GM21723 (cell line): Measurements from ENCODE around the gene PTTG2.

Source experiments
- ATAC-seq: cut with Tn5 transposase; IDR thresholded peaks from one replicate; pipeline ENCODE4 v1.9.1; 2021; ENCODE audit warnings: mild to moderate bottlenecking, moderate library complexity; ENCODE audit not compliant: unreplicated experiment

The PTTG2 gene

DNA sequence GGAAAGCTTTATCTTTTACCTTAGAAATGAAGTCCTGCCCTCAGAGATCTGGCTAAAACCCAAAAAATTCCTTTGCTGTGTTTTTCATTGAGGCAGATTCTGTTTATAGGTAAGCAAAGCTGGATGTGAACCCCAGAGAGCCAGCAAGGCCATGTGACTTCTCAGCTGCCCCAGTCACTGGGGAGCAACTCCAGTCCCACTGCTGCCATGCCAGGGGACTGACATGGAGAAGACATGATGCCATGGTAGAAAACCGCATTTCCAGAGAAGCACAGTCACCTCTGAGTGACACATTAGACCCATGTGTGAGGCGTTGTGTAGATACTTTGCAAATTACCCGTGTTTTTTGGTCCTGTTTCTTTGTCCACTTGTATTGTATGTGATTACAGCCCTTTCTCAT, 45.4 kb downstream of the PTTG2 start:
- no peak for ATAC-seq

DNA sequence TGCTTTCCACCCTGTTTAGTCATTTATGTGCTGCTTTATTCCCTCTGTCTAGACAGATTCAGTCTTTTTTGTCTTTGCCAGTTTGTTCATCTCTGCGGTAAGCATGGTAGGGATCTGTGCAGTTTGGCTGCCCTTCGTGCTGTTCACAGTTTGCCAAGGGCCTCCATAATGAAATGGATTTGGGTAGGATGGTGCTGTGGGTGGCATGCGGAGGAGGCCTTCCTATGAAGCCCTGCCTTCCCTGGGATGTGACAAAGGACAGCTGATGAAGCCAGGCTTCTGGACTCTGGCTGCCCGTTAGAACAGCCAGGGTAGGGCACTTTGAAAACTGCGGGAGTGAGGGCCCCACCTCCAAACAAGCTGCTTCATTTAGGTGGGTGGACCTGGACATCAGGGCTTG, 47.4 kb downstream of the PTTG2 start:
- ATAC-seq: no peak

DNA sequence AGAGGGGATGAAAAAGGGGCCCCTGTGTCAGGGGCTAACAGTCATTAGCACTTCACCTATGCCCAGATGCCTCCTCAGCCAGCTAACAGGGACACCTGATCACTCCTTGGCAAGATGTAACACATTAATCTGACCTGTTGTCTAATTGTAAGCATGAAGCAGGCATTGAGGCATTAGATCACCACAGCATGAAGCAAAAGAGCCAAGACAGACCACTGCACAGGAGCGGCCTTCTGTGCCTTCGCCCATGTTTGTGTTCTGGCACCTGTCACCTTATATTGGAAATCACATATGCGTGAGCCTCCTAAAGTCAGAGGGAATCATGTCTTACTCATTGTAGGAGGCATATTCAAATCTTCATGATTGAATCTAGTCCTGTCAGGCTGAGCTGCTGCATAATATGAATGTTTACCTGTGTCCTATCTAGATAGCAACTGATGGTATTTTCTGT, 48.4 kb downstream of the PTTG2 start:
- ATAC-seq: no peak

DNA sequence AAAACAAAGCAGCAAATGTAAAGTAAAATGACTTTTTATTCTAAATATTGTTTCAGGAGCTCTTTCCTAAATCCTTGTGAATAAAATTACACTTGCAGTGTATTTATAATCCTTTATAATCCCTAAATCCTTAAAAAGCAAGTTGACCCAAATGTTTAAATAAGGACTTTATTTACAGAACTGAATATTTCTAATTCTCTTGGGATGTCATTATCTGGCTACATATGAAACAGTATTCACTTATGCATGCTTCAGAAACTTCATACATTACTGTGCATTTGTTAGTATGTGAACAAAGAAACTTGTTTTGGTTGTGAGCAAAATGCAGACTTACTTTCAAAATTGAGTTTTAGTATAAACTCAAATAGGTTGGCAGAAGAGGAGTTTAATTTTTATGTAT, 49.2 kb downstream of the PTTG2 start:
- no peak for ATAC-seq

DNA sequence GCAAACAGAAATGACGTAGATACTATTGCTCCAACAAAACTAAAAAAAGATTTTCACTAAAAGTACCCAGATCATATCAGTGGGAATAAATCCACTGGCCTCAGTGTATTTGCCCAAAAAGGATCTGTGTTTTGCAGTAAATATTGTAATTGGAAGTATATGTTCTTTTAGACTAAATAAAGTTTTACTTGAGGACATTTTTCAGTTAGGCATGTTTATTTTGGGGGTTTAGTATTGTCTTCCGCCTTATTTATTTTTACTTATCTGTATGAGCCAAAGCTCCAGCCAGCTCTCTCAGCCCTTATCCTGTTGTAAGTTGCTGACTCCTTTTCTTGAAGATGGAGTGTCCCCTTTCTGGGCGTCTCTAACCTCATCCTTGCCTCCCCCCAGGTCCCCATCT, 49.8 kb downstream of the PTTG2 start:
- ATAC-seq: no peak
